Heart left ventricle (tissue), 13 donors: ENCODE results near the gene TOR4A.

Experiments
- CTCF ChIP-seq, 12 donors: fragments of 200-600 bp; sonication (generic) in 4 of 12; IDR thresholded peaks; one replicate each; pipeline versions ENCODE4 v1.5.0 to v1.8.0; 2018 to 2022; ENCODE audit warnings: antibody characterized with exemption in 12 of 12, mild to moderate bottlenecking in 5 of 12
- POLR2A ChIP-seq, 2 donors: fragments of 450-650 bp; IDR thresholded peaks; one replicate each; pipeline ENCODE4 v1.6.1; 2017; ENCODE audit warnings: antibody characterized with exemption in 2 of 2, mild to moderate bottlenecking in 2 of 2, moderate library complexity in 2 of 2
- donor health status: ischemic (EF 13 %, LVEDD 7.1; RV severe dilation, severe dysfunction).
- donor health status: DM: no; HTN: yes; CAD: no.
- donor health status: DM: no; HTN: no; CAD: no.
- donor health status: ischemic (EF 25% LVEDD 6.9; RV normal size, moderate dysfunction).
- donor health status: ischemic (EF 25% LVEDD 5.7; RV mildly dilated, moderate dysfunction).
- donor health status: ischemic (EF 35%, LVEDD 5.7; RV mildly dilated, moderate dysfunction).
- donor health status: nonischemic (EF 11% LVEDD 7.7; RV severe dilation, severe dysfunction).
- donor health status: DM: yes; HTN: yes; CAD: no.
- donor health status: PGD.
- donor health status: ischemic (EF 29% LVEDD 5.4; RV normal size, mild dysfunction).
- donor health status: nonischemic (EF 23%, LVEDD 6.1; RV moderate dilation, normal function).

GRCh38 chr9:137319011-137319738 is 41.6 kb downstream of the TOR4A start:
- peak; percentile 31 to 70 (median 54) for TF ChIP-seq CTCF (IDR thresholded peaks at IDR 0.05)
- no peak for TF ChIP-seq POLR2A (IDR thresholded peaks at IDR 0.05)
